Left lung (tissue), 10 donors: ENCODE results near the gene ADGRB3. TPM values are rescaled to one million over a fixed set of nuclear protein-coding genes. Genes with fewer than 3 reads are reported as not detected.
A peak's percentile ranks its signal among the peaks of the same experiment; 100 is the strongest.

ENCODE experiments used
- ATAC-seq: fragments of 200-7000 bp; cut with Tn5 transposase; one replicate; pipeline ENCODE4 v1.9.1; 2020; ENCODE audit warnings: moderate library complexity
- DNase-seq, 4 donors: peaks; one replicate each; pipeline ENCODE4 v3.0.0-alpha.2; 2013 to 2020
- H3K27ac ChIP-seq, 2 donors: fragments of 200-600 bp; sonication (generic) in 1 of 2; one replicate each; pipeline versions ENCODE4 v1.5.0 to v1.8.0; 2020 to 2021
- H3K27me3 ChIP-seq, 2 donors: fragments of 200-600 bp; sonication (generic) in 1 of 2; one replicate each; pipeline versions ENCODE4 v1.5.0 to v1.8.0; 2020 to 2021
- H3K36me3 ChIP-seq, 2 donors: fragments of 200-600 bp; sonication (generic) in 1 of 2; one replicate each; pipeline versions ENCODE4 v1.5.0 to v1.8.0; 2020 to 2021
- H3K4me1 ChIP-seq, 2 donors: fragments of 200-600 bp; one replicate each; pipeline ENCODE4 v1.8.0; 2021
- H3K4me3 ChIP-seq, 2 donors: fragments of 200-600 bp; sonication (generic) in 1 of 2; one replicate each; pipeline versions ENCODE4 v1.5.0 to v1.8.0; 2020 to 2021; ENCODE audit warnings: mild to moderate bottlenecking in 1 of 2
- H3K9me3 ChIP-seq, 2 donors: fragments of 200-600 bp; sonication (generic) in 1 of 2; one replicate each; pipeline versions ENCODE4 v1.5.0 to v1.8.0; 2020 to 2021
- intact Hi-C, 2 donors: fragments of 100-400 bp; cut with DNase I; formaldehyde crosslinking; loops; one replicate each; pipeline versions ENCODE4 v1.11.2 to v1.14.2; 2022
- polyA plus RNA-seq, 6 donors: library from polyadenylated mRNA; unstranded; fragments of 120-200 nt; gene quantifications; one replicate each; pipeline ENCODE4 v1.2.1, GENCODE V29; 2013; ENCODE audit not compliant: insufficient read length in 6 of 6
- total RNA-seq, 2 donors: library from RNA; stranded (reverse); fragmentation: NEBNext Ultra II Directional; extraction: Animal tissue kit (Norgen Biotek cat#: 25700); gene quantifications; one replicate each; pipeline ENCODE4 v1.2.1, GENCODE V29; 2021
- TF ChIP-seq, protein P1 (sequence below), 2 donors: fragments of 200-600 bp; sonication (generic) in 1 of 2; IDR thresholded peaks; one replicate each; pipeline versions ENCODE4 v1.5.0 to v1.8.0; 2021; ENCODE audit warnings: antibody characterized with exemption in 2 of 2
- donor health status: DM: no; HTN: yes; CAD: no.
- donor health status: DM: no; HTN: no; CAD: no.

The ADGRB3 gene
- total and polyA plus RNA-seq, 8 donors: 2.0 to 22.4 (median 13.7) TPM

DNA sequence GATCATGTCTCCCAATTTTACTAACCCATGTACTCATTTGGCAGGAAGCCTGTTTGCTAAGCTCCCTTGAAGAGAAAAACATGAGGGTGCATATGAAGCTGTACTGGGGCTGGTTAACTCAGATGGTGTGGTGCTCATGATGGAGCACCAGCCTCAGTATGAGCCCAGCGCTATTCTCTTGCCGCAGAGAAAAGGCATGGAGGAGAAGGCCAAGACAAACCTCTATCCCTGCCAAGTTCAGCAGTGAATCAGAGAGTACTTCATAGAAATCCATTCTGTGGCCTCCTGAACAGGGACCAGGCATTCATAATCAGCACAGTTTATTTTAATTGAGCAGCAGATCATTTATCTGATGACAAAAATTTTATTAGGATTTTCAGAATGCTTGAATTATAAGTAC lies 763.6 kb downstream of the ADGRB3 start:
- no peaks in the 10 kb centered on the region for H3K36me3 ChIP-seq
- no peaks in the 10 kb centered on the region for H3K9me3 ChIP-seq
- H3K4me3 ChIP-seq: no peak overlapping the region
- no peak overlapping the region for H3K27ac ChIP-seq
- TF ChIP-seq, protein P1, sequence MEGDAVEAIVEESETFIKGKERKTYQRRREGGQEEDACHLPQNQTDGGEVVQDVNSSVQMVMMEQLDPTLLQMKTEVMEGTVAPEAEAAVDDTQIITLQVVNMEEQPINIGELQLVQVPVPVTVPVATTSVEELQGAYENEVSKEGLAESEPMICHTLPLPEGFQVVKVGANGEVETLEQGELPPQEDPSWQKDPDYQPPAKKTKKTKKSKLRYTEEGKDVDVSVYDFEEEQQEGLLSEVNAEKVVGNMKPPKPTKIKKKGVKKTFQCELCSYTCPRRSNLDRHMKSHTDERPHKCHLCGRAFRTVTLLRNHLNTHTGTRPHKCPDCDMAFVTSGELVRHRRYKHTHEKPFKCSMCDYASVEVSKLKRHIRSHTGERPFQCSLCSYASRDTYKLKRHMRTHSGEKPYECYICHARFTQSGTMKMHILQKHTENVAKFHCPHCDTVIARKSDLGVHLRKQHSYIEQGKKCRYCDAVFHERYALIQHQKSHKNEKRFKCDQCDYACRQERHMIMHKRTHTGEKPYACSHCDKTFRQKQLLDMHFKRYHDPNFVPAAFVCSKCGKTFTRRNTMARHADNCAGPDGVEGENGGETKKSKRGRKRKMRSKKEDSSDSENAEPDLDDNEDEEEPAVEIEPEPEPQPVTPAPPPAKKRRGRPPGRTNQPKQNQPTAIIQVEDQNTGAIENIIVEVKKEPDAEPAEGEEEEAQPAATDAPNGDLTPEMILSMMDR (IDR thresholded peaks at IDR 0.05): no peak
- H3K27me3 ChIP-seq: no peaks in the 10 kb centered on the region
- H3K4me1 ChIP-seq: no peaks in the 10 kb centered on the region
- ATAC-seq: no peak
- no peak for DNase-seq
- intact Hi-C loops: no loop called here

DNA sequence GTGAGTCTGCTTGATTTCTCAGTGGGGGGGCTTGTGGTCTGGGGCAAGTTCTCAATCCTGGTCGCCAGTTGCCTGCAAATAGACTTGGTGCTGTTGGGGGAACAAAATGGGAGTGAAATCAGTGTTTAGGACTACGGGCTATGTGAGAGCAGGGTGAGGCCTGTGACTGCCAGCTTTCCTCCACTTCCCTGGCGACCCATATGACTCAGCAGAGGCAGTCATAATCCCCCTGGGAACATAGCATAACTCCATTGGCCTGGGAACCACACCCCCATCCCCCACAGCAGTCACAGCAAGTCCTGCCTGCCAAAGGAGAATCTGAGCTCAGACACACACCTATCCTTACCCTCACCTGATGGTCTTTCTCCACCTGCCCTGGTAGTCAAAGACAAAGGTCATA lies 773.8 kb downstream of the ADGRB3 start:
- intact Hi-C loops: no loop called here
- DNase-seq (no peak), ATAC-seq (no peak)
- H3K9me3 ChIP-seq: peaks cover 5 to 19% of the 10 kb centered on the region in 2 donors
- TF ChIP-seq, protein P1 (IDR thresholded peaks at IDR 0.05): no peak
- no peak overlapping the region for H3K4me3 ChIP-seq
- no peaks in the 10 kb centered on the region for H3K27me3 ChIP-seq
- no peaks in the 10 kb centered on the region for H3K36me3 ChIP-seq
- H3K4me1 ChIP-seq: no peaks in the 10 kb centered on the region
- H3K27ac ChIP-seq: no peak overlapping the region

DNA sequence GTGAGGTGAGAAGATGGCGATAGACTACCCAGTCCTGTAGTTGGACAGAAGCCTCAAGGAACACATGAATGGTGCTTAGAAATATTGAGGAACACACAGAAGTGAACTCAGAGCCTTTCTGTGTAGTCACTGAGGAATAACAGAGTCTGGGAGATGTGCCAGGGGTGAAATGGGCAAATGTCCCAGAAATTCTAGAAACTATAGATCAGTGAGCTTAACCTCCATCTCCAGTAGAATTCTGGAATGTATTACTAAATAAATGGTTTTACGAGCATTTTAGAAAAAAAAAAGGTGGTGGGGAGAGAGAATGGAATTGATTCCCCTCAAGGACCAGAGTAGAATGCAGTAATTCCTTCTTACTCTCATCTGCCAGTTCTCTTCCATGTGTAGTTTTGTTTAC lies 781.7 kb downstream of the ADGRB3 start:
- no peaks in the 10 kb centered on the region for H3K4me1 ChIP-seq
- intact Hi-C loops: no loop called here
- H3K9me3 ChIP-seq: peaks cover 0 to 10% of the 10 kb centered on the region in 2 donors
- ATAC-seq: no peak
- H3K27ac ChIP-seq: no peak overlapping the region
- no peaks in the 10 kb centered on the region for H3K27me3 ChIP-seq
- DNase-seq: peak in 2 of 4 donors; percentile 25 to 37
- TF ChIP-seq, protein P1 (IDR thresholded peaks at IDR 0.05): no peak
- no peak overlapping the region for H3K4me3 ChIP-seq
- H3K36me3 ChIP-seq: no peaks in the 10 kb centered on the region

DNA sequence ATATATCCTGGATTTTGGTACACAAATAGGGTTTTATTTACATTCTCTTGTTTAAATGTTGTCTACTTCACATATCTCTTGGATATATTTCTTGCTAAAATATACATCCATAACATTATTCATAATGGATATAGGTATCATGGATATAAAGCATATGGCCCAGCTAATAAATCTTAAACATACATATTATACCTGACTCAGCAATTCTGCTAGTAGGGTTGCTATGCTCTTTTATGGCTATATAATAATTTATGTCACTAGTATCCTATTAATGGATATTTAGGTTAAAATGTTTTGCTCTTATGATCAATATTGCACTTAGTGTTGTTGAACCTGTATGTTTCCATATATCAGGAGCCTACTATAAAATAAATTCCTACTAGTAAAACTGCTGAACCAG lies 786.2 kb downstream of the ADGRB3 start:
- Histone ChIP-seq H3K9me3 (peaks cover 0 to 2% of the 10 kb centered on the region in 2 donors), H3K4me3 (no peak overlapping the region), H3K4me1 (no peaks in the 10 kb centered on the region), H3K36me3 (no peaks in the 10 kb centered on the region), H3K27ac (no peak overlapping the region), H3K27me3 (no peaks in the 10 kb centered on the region)
- intact Hi-C loops: no loop called here
- ATAC-seq (no peak), DNase-seq (no peak)
- TF ChIP-seq, protein P1 (IDR thresholded peaks at IDR 0.05): no peak

DNA sequence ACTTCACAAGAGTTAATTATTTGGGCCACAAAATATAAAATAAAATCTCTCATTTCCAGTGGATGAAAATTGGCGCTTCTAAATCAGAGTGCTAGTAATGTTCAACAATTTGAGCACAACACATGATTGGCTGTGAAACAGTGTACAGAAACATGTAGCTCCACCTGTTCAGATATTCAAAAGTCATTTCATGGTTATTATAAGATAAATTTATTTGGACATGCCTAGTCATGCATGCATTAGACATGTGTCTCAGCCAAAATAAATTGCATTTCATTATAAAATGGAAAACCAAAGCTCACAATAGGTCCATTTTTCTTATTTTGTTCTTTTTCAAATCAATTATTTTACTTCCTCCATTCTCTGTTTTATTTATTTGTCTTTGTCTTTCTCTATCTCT lies 786.9 kb downstream of the ADGRB3 start:
- H3K36me3 ChIP-seq: no peaks in the 10 kb centered on the region
- H3K4me1 ChIP-seq: no peaks in the 10 kb centered on the region
- intact Hi-C loops: no loop called here
- no peak for DNase-seq
- peaks cover 0 to 2% of the 10 kb centered on the region in 2 donors for H3K9me3 ChIP-seq
- no peak overlapping the region for H3K4me3 ChIP-seq
- TF ChIP-seq, protein P1 (IDR thresholded peaks at IDR 0.05): no peak
- no peak for ATAC-seq
- H3K27me3 ChIP-seq: no peaks in the 10 kb centered on the region
- H3K27ac ChIP-seq: no peak overlapping the region
